CD8-positive, alpha-beta memory T cell (primary cell): ENCODE results near the gene OR2J2. TPM values are rescaled to one million over a fixed set of nuclear protein-coding genes. Genes with fewer than 3 reads are reported as not detected.
"Not testable (repeated sequence)": the region's sequence is repeated elsewhere in the genome, so short reads cannot be mapped to it uniquely, and the experiment has no call there.

Experiments
- CTCF ChIA-PET: fragments of 350-600 bp; sonication (Branson Sonifier 250); formaldehyde crosslinking; loops from one replicate; lab custom pipeline; 2021; ENCODE audit warnings: antibody characterized with exemption; lab: Charles Lee
- POLR2A ChIA-PET: fragments of 350-600 bp; sonication (Branson Sonifier 250); formaldehyde crosslinking; loops from one replicate; lab custom pipeline; 2021; ENCODE audit warnings: antibody characterized with exemption; lab: Charles Lee
- DNase-seq, 5 donors: peaks; one replicate each; pipeline versions ENCODE4 v3.0.0 to v3.0.0-alpha.2; 2020 to 2022; ENCODE audit warnings: mixed read lengths in 1 of 5
- H3K27ac ChIP-seq: one replicate; pipeline ENCODE4 v1.7.0; 2013; ENCODE audit warnings: low read depth, mild to moderate bottlenecking, low read length, moderate library complexity
- H3K27me3 ChIP-seq: 2 replicates; pipeline ENCODE4 v1.7.0; 2013; ENCODE audit warnings: low read length, mild to moderate bottlenecking; ENCODE audit not compliant: insufficient read depth, poor library complexity, severe bottlenecking
- H3K36me3 ChIP-seq: 2 replicates; pipeline ENCODE4 v1.7.0; 2013; ENCODE audit warnings: mild to moderate bottlenecking, low read length, moderate library complexity; ENCODE audit not compliant: insufficient read depth
- H3K4me1 ChIP-seq: 2 replicates; pipeline ENCODE4 v1.7.0; 2013; ENCODE audit warnings: mild to moderate bottlenecking, low read length, moderate library complexity; ENCODE audit not compliant: insufficient read depth
- H3K4me3 ChIP-seq: 2 replicates; pipeline ENCODE4 v1.7.0; 2013; ENCODE audit warnings: mild to moderate bottlenecking, low read length
- H3K9me3 ChIP-seq: 2 replicates; pipeline ENCODE4 v1.7.0; 2013; ENCODE audit warnings: mild to moderate bottlenecking, low read length
- H3K27ac Mint-ChIP-seq, 8 donors: one replicate each; pipeline ENCODE4 v1.8.0; 2020 to 2021; ENCODE audit warnings: mixed read lengths in 8 of 8, mild to moderate bottlenecking in 6 of 8, inconsistent platforms in 3 of 8, moderate library complexity in 3 of 8
- H3K27me3 Mint-ChIP-seq, 2 donors: one replicate each; pipeline ENCODE4 v1.8.0; 2020 to 2021; ENCODE audit warnings: mixed read lengths in 2 of 2, mild to moderate bottlenecking in 1 of 2, moderate library complexity in 1 of 2
- H3K36me3 Mint-ChIP-seq, 3 donors: one replicate each; pipeline ENCODE4 v1.8.0; 2020 to 2021; ENCODE audit warnings: mixed read lengths in 3 of 3, inconsistent platforms in 1 of 3, mild to moderate bottlenecking in 1 of 3
- H3K4me1 Mint-ChIP-seq, 3 donors: one replicate each; pipeline ENCODE4 v1.8.0; 2020 to 2021; ENCODE audit warnings: mixed read lengths in 3 of 3, inconsistent platforms in 1 of 3, mild to moderate bottlenecking in 1 of 3
- H3K4me3 Mint-ChIP-seq, 7 donors: one replicate each; pipeline ENCODE4 v1.8.0; 2020 to 2021; ENCODE audit warnings: mixed read lengths in 7 of 7, mild to moderate bottlenecking in 6 of 7, moderate library complexity in 4 of 7, inconsistent platforms in 2 of 7
- H3K9me3 Mint-ChIP-seq, 5 donors: one replicate each; pipeline ENCODE4 v1.8.0; 2020 to 2022; ENCODE audit warnings: mixed read lengths in 5 of 5, mild to moderate bottlenecking in 3 of 5, moderate library complexity in 2 of 5, inconsistent platforms in 1 of 5
- polyA plus RNA-seq: library from polyadenylated mRNA; unstranded; fragments of 300-500 nt; fragmentation: Illumina TruSeq; gene quantifications from one replicate; pipeline ENCODE4 v1.2.3, GENCODE V29; 2021
- total RNA-seq, 2 experiments: library from RNA; stranded (reverse); gene quantifications; one replicate each; pipeline ENCODE4 v1.2.3, GENCODE V29; 2021

Gene OR2J2
- total RNA-seq, result not detected
- not detected for polyA plus RNA-seq

DNA sequence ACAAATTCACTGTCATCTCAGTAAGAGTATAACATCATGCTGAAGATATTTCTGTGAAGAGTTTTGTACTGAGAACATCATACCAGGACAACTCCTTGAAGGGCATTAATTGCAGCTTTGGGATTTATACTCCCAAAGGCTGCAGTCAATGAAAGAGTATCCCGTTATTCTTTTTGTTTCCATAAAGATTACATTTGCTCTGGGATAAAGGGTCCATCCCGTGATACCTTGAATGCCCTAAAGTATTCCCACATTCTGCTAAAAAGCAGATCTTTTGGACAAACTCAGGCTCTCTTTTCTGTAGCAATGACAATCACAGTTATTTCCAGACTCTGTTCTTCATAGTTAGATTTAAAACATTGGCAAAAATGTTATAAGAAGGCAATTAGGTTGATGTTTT is at the start of gene OR2J2:
Gene OR2J2 (plus strand): TSS at position 301 of the 400 bp plus-strand sequence. CDS start 2,729 bp downstream, outside the sequence.
- H3K4me3 ChIP-seq, DNase-seq, H3K4me3 Mint-ChIP-seq, H3K36me3 Mint-ChIP-seq, H3K9me3 Mint-ChIP-seq, H3K36me3 ChIP-seq, H3K27me3 ChIP-seq, H3K4me1 Mint-ChIP-seq, POLR2A ChIA-PET, CTCF ChIA-PET, H3K4me1 ChIP-seq, H3K27ac ChIP-seq, H3K9me3 ChIP-seq: not testable (repeated sequence)
- Mint-ChIP-seq H3K27me3 (peaks cover 8 to 31% of the 10 kb centered on the region in 2 donors), H3K27ac (peak within 1 kb of the TSS in 1 of 8 donors; percentile 23)

DNA sequence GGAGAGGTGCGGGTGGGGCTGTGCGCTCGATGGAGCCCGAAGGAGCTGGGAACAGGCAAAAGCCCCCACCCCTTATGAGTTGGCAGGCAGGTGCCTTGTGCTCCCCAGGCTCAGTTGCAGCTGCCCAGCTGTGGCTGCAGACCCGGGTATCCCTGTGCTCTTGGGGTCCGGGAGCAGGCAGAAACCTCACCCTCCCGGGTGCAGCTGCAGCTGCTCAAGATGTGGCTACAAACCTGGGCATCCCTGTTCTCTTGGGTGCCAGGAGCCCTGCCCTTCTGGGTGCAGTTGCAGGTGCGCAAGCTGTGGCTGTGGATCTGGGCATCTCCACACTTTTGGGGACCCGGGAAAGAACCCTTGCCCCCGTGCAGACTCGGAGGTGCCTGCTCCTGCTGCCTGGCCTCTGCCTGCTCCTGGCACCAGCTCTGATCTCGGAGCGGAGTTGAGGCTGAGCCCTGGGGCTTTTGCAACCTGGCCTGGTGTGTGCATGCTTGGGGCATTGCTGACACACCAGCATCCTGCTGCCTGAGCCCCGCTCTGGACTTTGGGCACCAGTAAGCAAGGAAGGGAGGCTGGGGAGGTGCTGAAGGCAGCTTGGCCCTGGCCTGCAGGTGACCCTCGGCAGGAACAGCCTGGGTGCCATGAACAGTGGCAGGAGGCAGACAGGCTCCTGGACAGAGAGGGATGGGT is 41.2 kb upstream of the OR2J2 start:
- no peaks in the 10 kb centered on the region for H3K36me3 Mint-ChIP-seq

DNA sequence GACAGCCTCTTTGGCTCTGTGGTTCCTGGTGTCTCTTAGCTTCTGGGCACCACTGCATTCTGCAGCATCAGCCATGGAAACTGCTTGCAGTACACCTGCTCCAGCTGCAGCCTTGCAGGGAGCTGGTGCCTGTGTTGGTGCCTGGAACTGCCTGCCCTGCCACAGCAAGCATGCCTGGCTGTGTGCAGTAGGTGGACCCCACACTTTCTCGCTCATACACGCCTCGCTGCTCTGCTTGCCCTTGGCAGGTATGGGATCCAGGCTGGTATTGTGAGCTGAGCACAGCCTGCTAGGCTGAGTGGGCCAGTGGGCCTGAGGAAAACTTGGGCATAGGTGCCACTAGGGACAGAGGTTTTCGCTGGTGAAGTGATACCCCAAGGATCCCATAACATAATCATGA is 40.1 kb upstream of the OR2J2 start:
- H3K4me3 Mint-ChIP-seq, result no peak overlapping the region
- no peaks in the 10 kb centered on the region for H3K4me1 Mint-ChIP-seq
- DNase-seq, result no peak
- H3K36me3 Mint-ChIP-seq, result no peaks in the 10 kb centered on the region
- Histone ChIP-seq H3K27ac (no peak overlapping the region), H3K27me3 (no peaks in the 10 kb centered on the region), H3K9me3 (no peaks in the 10 kb centered on the region), H3K36me3 (no peaks in the 10 kb centered on the region), H3K4me3 (no peak overlapping the region), H3K4me1 (no peaks in the 10 kb centered on the region)
- H3K27ac Mint-ChIP-seq, result no peak overlapping the region
- POLR2A ChIA-PET, result no interaction called here
- CTCF ChIA-PET, result no interaction called here
- H3K27me3 Mint-ChIP-seq, result peaks cover 20 to 46% of the 10 kb centered on the region in 2 donors
- H3K9me3 Mint-ChIP-seq, result no peaks in the 10 kb centered on the region

More for the DNA sequence above, 41.2 kb upstream of the OR2J2 start:
- H3K4me3 Mint-ChIP-seq, result no peak overlapping the region
- CTCF ChIA-PET, result no interaction called here
- Histone ChIP-seq H3K4me3 (no peak overlapping the region), H3K27ac (no peak overlapping the region), H3K4me1 (no peaks in the 10 kb centered on the region), H3K27me3 (no peaks in the 10 kb centered on the region), H3K9me3 (no peaks in the 10 kb centered on the region), H3K36me3 (no peaks in the 10 kb centered on the region)
- no peak overlapping the region for H3K27ac Mint-ChIP-seq
- no peak for DNase-seq
- no peaks in the 10 kb centered on the region for H3K9me3 Mint-ChIP-seq
- no peaks in the 10 kb centered on the region for H3K4me1 Mint-ChIP-seq
- POLR2A ChIA-PET, result no interaction called here
- peaks cover 18 to 42% of the 10 kb centered on the region in 2 donors for H3K27me3 Mint-ChIP-seq

DNA sequence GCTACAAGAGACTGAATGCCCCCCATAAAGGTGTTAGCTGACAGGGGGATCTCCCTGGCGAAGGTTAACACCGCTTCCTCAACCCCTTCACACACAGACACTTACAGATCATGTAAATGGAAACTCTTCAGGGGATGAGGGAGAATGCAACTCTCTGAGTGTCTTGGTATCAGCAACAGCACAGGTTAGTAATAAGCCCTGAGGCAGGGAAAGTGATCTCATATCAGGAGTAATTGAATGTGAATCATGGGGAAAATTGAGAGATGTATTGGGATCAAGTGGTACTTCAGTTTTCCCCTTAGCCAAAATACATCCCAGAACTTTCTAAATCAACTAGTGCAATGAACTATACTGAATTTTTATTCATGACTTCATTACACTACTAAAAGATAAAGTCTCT is 39.0 kb upstream of the OR2J2 start:
- Mint-ChIP-seq H3K27ac (no peak overlapping the region), H3K27me3 (peaks cover 15 to 46% of the 10 kb centered on the region in 2 donors), H3K36me3 (no peaks in the 10 kb centered on the region), H3K9me3 (no peaks in the 10 kb centered on the region), H3K4me3 (no peak overlapping the region), H3K4me1 (no peaks in the 10 kb centered on the region)
- Histone ChIP-seq H3K27me3 (no peaks in the 10 kb centered on the region), H3K4me1 (no peaks in the 10 kb centered on the region), H3K36me3 (no peaks in the 10 kb centered on the region), H3K9me3 (no peaks in the 10 kb centered on the region), H3K27ac (no peak overlapping the region), H3K4me3 (no peak overlapping the region)
- ChIA-PET POLR2A (no interaction called here), CTCF (no interaction called here)
- DNase-seq, result no peak

DNA sequence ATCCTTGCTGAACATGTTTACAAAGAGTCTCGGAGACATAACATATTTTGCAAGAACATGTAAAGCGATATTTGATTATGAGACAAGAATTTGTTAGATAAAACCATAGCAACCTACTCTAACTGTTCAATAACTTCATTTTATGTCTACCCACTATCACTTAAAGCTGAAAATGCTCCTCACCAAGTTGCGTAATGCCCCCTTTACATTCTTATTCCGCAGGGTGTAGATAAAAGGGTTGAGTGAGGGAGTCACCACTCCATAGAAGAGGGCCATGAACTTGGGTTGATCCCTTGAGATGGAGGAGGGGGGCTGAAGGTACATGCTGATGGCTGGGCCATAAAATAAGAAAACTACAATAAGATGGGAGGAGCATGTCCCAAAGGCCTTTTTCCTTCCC is 33.0 kb upstream of the OR2J2 start:
- peaks cover 0 to 4% (median 0%) of the 10 kb centered on the region in 5 donors for H3K9me3 Mint-ChIP-seq
- H3K36me3 ChIP-seq, result no peaks in the 10 kb centered on the region
- ChIA-PET POLR2A (no interaction called here), CTCF (no interaction called here)
- no peak overlapping the region for H3K4me3 Mint-ChIP-seq
- no peaks in the 10 kb centered on the region for H3K4me1 ChIP-seq
- no peaks in the 10 kb centered on the region for H3K9me3 ChIP-seq
- no peaks in the 10 kb centered on the region for H3K27me3 ChIP-seq
- DNase-seq, result no peak
- no peaks in the 10 kb centered on the region for H3K4me1 Mint-ChIP-seq
- H3K27me3 Mint-ChIP-seq, result peaks cover 8 to 41% of the 10 kb centered on the region in 2 donors
- H3K27ac ChIP-seq, result no peak overlapping the region
- H3K4me3 ChIP-seq, result no peak overlapping the region
- no peak overlapping the region for H3K27ac Mint-ChIP-seq
- H3K36me3 Mint-ChIP-seq, result no peaks in the 10 kb centered on the region

DNA sequence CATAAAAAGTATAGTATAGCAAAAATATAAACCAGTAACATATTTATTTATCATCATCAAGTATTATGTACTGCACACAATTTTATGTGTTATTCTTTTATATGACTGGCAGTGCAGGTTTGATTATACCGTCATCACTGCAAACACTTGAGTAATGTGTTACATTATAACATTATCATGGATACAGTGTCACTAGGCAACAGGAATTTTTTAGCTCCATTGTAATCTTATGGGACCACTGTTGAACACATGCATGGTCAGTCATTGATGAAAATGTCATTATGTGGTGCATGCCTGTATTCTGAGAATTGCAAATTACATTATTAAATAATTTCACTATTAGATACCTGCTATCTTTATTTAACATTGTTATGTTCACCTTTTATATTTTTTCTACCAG is 29.1 kb upstream of the OR2J2 start:
- DNase-seq, result no peak
- Histone ChIP-seq H3K27me3 (no peaks in the 10 kb centered on the region), H3K9me3 (no peaks in the 10 kb centered on the region), H3K4me1 (no peaks in the 10 kb centered on the region), H3K36me3 (no peaks in the 10 kb centered on the region), H3K27ac (no peak overlapping the region), H3K4me3 (no peak overlapping the region)
- Mint-ChIP-seq H3K27me3 (peaks cover 5 to 36% of the 10 kb centered on the region in 2 donors), H3K4me1 (no peaks in the 10 kb centered on the region), H3K36me3 (no peaks in the 10 kb centered on the region), H3K9me3 (peaks cover 0 to 4% (median 3%) of the 10 kb centered on the region in 5 donors), H3K4me3 (no peak overlapping the region), H3K27ac (no peak overlapping the region)
- ChIA-PET CTCF (no interaction called here), POLR2A (no interaction called here)

DNA sequence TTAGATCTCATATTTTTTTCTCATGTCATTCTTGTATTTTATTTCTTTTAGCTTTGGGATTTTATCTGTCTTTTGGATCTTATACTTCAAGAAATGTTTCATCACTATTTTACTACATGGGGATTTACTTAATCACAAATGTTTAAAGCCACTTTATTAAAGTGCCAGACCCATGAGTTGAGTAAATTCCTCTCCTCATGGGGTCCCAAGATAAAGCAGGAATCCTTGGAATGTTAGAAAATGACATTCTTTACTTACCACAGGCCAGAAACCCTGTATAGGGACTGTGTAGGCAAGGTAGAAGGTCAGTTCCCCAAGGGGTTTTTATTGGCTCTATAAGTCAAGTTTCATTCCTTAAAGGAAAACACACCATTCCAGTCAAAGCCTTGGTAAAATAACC is 28.4 kb upstream of the OR2J2 start:
- H3K4me1 Mint-ChIP-seq, result no peaks in the 10 kb centered on the region
- no peaks in the 10 kb centered on the region for H3K9me3 ChIP-seq

DNA sequence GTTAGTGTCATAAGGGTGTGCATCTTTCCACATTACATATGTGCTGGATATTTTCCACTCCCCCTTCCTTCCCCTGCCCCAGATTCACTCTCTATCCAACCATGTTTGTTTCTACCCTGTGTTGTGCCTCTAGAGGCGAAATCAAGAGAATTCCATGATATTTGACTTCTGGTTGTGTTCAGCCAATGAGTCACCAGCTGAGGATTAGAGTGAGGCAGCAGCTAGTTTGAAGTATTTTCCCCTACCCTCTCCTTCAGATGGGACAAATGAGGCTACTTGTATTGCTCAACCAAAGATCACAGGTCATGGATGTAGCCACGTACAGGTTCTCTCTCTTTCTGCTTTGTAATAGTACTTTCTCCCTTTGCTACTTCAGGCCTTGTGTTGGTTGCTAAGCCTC is 24.5 kb upstream of the OR2J2 start:
- no peaks in the 10 kb centered on the region for H3K9me3 ChIP-seq
- H3K27me3 Mint-ChIP-seq, result peaks cover 12 to 48% of the 10 kb centered on the region in 2 donors
- no peak overlapping the region for H3K27ac ChIP-seq
- no peak overlapping the region for H3K27ac Mint-ChIP-seq
- H3K4me1 ChIP-seq, result no peaks in the 10 kb centered on the region
- H3K36me3 ChIP-seq, result no peaks in the 10 kb centered on the region
- ChIA-PET CTCF (no interaction called here), POLR2A (no interaction called here)
- no peaks in the 10 kb centered on the region for H3K4me1 Mint-ChIP-seq
- H3K9me3 Mint-ChIP-seq, result peaks cover 0 to 19% (median 6%) of the 10 kb centered on the region in 5 donors
- no peak for DNase-seq
- no peak overlapping the region for H3K4me3 ChIP-seq
- no peak overlapping the region for H3K4me3 Mint-ChIP-seq
- H3K36me3 Mint-ChIP-seq, result no peaks in the 10 kb centered on the region
- H3K27me3 ChIP-seq, result no peaks in the 10 kb centered on the region

More for the DNA sequence above, 28.4 kb upstream of the OR2J2 start:
- Histone ChIP-seq H3K27ac (no peak overlapping the region), H3K4me3 (no peak overlapping the region), H3K36me3 (no peaks in the 10 kb centered on the region), H3K4me1 (no peaks in the 10 kb centered on the region), H3K27me3 (no peaks in the 10 kb centered on the region)
- ChIA-PET POLR2A (no interaction called here), CTCF (no interaction called here)
- H3K4me3 Mint-ChIP-seq, result no peak overlapping the region
- peaks cover 0 to 4% (median 3%) of the 10 kb centered on the region in 5 donors for H3K9me3 Mint-ChIP-seq
- no peaks in the 10 kb centered on the region for H3K36me3 Mint-ChIP-seq
- no peak overlapping the region for H3K27ac Mint-ChIP-seq
- peaks cover 5 to 39% of the 10 kb centered on the region in 2 donors for H3K27me3 Mint-ChIP-seq
- DNase-seq, result no peak
